Liver (tissue), 9 donors: ENCODE measurements around the gene SLC12A6. TPM values are rescaled to one million over a fixed set of nuclear protein-coding genes. Genes with fewer than 3 reads are reported as not detected.

ENCODE experiments used
- DNase-seq: peaks from one replicate; pipeline ENCODE4 v3.0.0-alpha.2; 2017; ENCODE audit warnings: low spot score
- H3K27ac ChIP-seq, 2 donors: one replicate each; pipeline ENCODE4 v1.7.0; 2013; ENCODE audit warnings: inconsistent platforms in 2 of 2, low read length in 2 of 2, control low read depth in 1 of 2, low read depth in 1 of 2, mild to moderate bottlenecking in 1 of 2
- H3K27me3 ChIP-seq, 4 donors: one replicate each; pipeline versions ENCODE4 v1.6.1 to v1.7.0; 2013; ENCODE audit warnings: low read length in 3 of 4, inconsistent platforms in 1 of 4, mild to moderate bottlenecking in 1 of 4, moderate library complexity in 1 of 4; ENCODE audit not compliant: control insufficient read depth in 4 of 4, insufficient read depth in 4 of 4
- H3K36me3 ChIP-seq, 4 donors: one replicate each; pipeline versions ENCODE4 v1.6.1 to v1.7.0; 2013; ENCODE audit warnings: low read length in 3 of 4, mild to moderate bottlenecking in 3 of 4, low read depth in 1 of 4, moderate library complexity in 1 of 4; ENCODE audit not compliant: control insufficient read depth in 4 of 4, insufficient read depth in 3 of 4
- H3K4me1 ChIP-seq, 4 donors: one replicate each; pipeline versions ENCODE4 v1.6.1 to v1.7.0; 2013; ENCODE audit warnings: low read length in 3 of 4, mild to moderate bottlenecking in 3 of 4, moderate library complexity in 1 of 4; ENCODE audit not compliant: control insufficient read depth in 4 of 4, insufficient read depth in 4 of 4
- H3K4me3 ChIP-seq, 3 donors: one replicate each; pipeline versions ENCODE4 v1.6.1 to v1.7.0; 2013; ENCODE audit warnings: low read length in 3 of 3, control low read depth in 1 of 3, low read depth in 1 of 3, mild to moderate bottlenecking in 1 of 3
- H3K9ac ChIP-seq, 2 donors: one replicate each; pipeline ENCODE4 v1.7.0; 2013; ENCODE audit warnings: low read length in 2 of 2, mild to moderate bottlenecking in 2 of 2, moderate library complexity in 2 of 2, control low read depth in 1 of 2, low read depth in 1 of 2
- H3K9me3 ChIP-seq, 4 donors: one replicate each; pipeline versions ENCODE4 v1.6.1 to v1.7.0; 2013; ENCODE audit warnings: low read length in 3 of 4; ENCODE audit not compliant: control insufficient read depth in 4 of 4
- EGR1 ChIP-seq, 2 donors: IDR thresholded peaks; 2 replicates each; pipeline ENCODE4 v1.6.1; 2016 to 2018; ENCODE audit warnings: antibody characterized with exemption in 2 of 2, low read depth in 2 of 2
- FOXA1 ChIP-seq: IDR thresholded peaks from 2 replicates; pipeline ENCODE4 v1.6.1; 2016; ENCODE audit warnings: antibody characterized with exemption
- FOXA2 ChIP-seq: IDR thresholded peaks from 2 replicates; pipeline ENCODE4 v1.6.1; 2016; ENCODE audit warnings: antibody characterized with exemption
- GABPA ChIP-seq, 2 donors: IDR thresholded peaks in 1 of 2; conservative IDR thresholded peaks in 1 of 2; 2 replicates each; pipeline ENCODE4 v1.6.1; 2016; ENCODE audit warnings: antibody characterized with exemption in 2 of 2, mild to moderate bottlenecking in 1 of 2, moderate library complexity in 1 of 2
- HNF4A ChIP-seq, 2 donors: conservative IDR thresholded peaks; 2 replicates each; pipeline ENCODE4 v1.6.1; 2016; ENCODE audit warnings: antibody characterized with exemption in 2 of 2, mild to moderate bottlenecking in 2 of 2
- HNF4G ChIP-seq: IDR thresholded peaks from 2 replicates; pipeline ENCODE4 v1.6.1; 2016; ENCODE audit warnings: antibody characterized with exemption
- RXRA ChIP-seq, 2 donors: IDR thresholded peaks; 2 replicates each; pipeline ENCODE4 v1.6.1; 2017 to 2018; ENCODE audit warnings: antibody characterized with exemption in 2 of 2, mild to moderate bottlenecking in 1 of 2
- SP1 ChIP-seq: IDR thresholded peaks from 2 replicates; pipeline ENCODE4 v1.6.1; 2018; ENCODE audit warnings: antibody characterized with exemption, mild to moderate bottlenecking
- TAF1 ChIP-seq: conservative IDR thresholded peaks from 2 replicates; pipeline ENCODE4 v1.6.1; 2016; ENCODE audit warnings: antibody characterized with exemption, mild to moderate bottlenecking
- YY1 ChIP-seq: IDR thresholded peaks from 2 replicates; pipeline ENCODE4 v1.6.1; 2016; ENCODE audit warnings: antibody characterized with exemption, mild to moderate bottlenecking
- WGBS: extraction: QIAGEN DNeasy Blood & Tissue Kit; methylation state at CpG from one replicate; pipeline ENCODE4 v1.1.7; 2013; 5-methylcytosine and 5-hydroxymethylcytosine counted together
- polyA plus RNA-seq, 2 donors: library from polyadenylated mRNA; stranded (reverse) in 1 of 2; unstranded in 1 of 2; fragments of 200-250 nt in 1 of 2; fragments of >200 nt in 1 of 2; fragmentation: Nextera tagmentation in 1 of 2; extraction: Ambion mirVana in 1 of 2; gene quantifications; one replicate each; pipeline versions ENCODE4 v1.2.1 to v1.2.3, GENCODE V29; 2013 to 2015
- total RNA-seq, 2 donors: library from RNA; depleted of rRNA; stranded (reverse); fragments of >200 nt; gene quantifications; one replicate each; pipeline ENCODE4 v1.2.3, GENCODE V29; 2014
- TF ChIP-seq, protein P1 (sequence below): IDR thresholded peaks from 2 replicates; pipeline ENCODE4 v1.6.1; 2016; ENCODE audit warnings: antibody characterized with exemption
- TF ChIP-seq, protein P2 (sequence below): IDR thresholded peaks from 2 replicates; pipeline ENCODE4 v1.6.1; 2016; ENCODE audit warnings: antibody characterized with exemption
- donor health status: healthy.
- donor health status: healthy.
- donor health status: healthy.
- donor health status: healthy.
- donor health status: healthy.

Gene SLC12A6
- total and polyA plus RNA-seq, 4 donors: 1.9 to 17.8 (median 7.1) TPM

DNA sequence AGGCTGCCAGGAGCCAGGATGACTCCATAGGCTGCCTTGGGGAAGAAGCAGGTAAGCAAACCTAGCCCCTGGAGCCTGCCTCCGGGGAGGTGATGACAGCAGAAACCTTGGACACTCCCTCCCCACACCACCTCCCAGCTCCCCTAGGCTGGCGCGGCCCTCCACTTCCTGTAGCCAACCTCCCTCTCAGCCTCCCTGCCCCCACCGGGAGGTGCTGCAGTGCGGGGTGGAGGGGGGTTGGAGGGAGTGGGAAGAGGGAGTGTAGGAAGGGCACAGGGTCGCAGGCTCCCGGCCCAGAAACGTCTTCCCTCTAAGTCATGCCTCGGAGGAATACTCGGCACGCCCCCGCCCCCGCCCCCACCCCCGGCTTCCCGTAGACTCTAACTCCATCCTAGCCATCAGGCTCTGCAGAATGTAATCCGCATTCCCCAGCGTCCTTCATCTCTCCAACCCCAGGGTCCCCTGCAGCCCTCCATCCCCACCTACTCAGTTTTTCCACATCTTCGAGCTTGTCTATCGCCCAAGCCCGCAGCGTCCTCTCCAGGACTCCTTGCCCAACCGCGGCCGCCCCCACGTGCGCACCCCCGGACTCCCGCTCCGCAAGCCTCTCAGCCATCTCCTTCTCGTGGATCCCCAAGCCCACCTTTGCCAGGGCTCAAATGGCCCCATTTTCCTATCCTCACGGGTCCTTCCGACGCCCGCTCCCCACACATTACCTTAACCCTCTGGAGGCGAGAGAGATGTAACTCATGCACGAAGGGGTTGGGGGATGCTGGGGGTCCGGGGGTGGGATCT is 28.9 kb upstream of the SLC12A6 start:
- TF ChIP-seq YY1 (no peak), SP1 (no peak)
- peak; percentile 48 for DNase-seq
- H3K27ac ChIP-seq: no peak overlapping the region
- no peaks in the 10 kb centered on the region for H3K36me3 ChIP-seq
- under 1% methylated on average over 37 of the region's 37 CpGs for WGBS
- H3K27me3 ChIP-seq: no peaks in the 10 kb centered on the region
- peak overlapping the region; percentile 59 to 86 (median 66) for H3K4me3 ChIP-seq
- H3K9ac ChIP-seq: no peak overlapping the region
- H3K4me1 ChIP-seq: peaks cover 0 to 19% (median 12%) of the 10 kb centered on the region in 4 donors
- H3K9me3 ChIP-seq: no peaks in the 10 kb centered on the region

DNA sequence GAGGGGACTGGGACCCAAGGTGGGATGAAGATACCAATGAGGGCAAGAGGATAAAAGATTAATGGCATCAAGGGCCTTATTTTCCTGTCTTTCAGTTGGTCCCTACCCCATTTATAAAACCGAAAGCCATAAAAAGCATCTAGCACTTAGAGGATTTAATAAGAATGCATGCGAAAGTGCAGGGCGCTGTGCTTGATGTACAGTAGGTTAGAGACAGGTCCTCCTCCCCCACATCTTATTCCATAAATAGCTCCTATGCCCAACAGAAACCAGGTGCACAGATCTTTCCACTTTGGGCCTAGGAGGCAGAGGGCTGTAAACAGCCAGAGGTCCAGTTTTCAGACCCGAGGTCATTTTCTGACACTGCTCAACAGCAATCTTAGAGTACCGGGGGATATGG is 28.3 kb upstream of the SLC12A6 start:
- no peak for DNase-seq

DNA sequence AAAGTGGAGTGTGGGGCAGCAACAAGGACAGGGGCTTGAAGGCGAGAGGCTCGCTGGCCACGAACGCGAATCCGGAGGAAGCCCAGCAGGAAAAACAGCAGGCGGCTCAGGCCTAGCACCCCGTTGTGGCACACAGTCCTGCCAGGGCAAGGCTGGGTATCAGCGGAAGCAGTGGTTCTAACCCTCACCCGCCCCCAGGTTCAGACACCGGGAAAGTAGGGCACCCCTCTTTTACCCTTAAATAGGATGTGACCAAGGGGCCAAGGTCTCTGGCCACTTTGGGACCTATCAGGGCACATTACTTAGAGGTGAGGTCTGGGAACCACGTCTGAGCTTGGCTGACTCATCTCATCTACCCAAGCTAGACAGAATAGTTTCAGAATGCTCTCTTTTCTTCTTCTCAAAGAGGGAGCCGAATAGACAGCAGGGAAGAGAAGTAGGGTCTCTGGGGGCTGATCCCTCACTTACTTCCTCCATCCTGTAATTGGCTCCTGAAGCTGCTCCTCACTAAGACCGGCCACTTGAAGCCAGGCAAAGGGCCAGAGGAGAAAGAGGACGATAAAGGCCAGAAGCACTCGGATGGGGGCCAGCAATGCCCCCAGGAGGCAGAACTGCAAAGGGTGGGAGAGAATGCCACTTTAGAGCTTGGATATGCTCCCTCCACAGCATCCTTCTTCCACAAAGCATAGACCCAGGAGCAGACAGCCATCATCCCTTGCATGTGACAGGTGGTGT is 27.7 kb upstream of the SLC12A6 start:
- Histone ChIP-seq H3K4me3 (no peak overlapping the region), H3K27me3 (no peaks in the 10 kb centered on the region)

More for the DNA sequence above, 28.3 kb upstream of the SLC12A6 start:
- no peak overlapping the region for H3K9ac ChIP-seq
- peak overlapping the region in 1 of 3 donors; percentile 86 for H3K4me3 ChIP-seq
- peaks cover 0 to 19% (median 12%) of the 10 kb centered on the region in 4 donors for H3K4me1 ChIP-seq
- no peaks in the 10 kb centered on the region for H3K36me3 ChIP-seq
- no peaks in the 10 kb centered on the region for H3K27me3 ChIP-seq
- no peak for TF ChIP-seq HNF4A (conservative IDR thresholded peaks at IDR 0.05)
- TF ChIP-seq, protein P1, sequence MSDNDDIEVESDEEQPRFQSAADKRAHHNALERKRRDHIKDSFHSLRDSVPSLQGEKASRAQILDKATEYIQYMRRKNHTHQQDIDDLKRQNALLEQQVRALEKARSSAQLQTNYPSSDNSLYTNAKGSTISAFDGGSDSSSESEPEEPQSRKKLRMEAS: no peak
- TF ChIP-seq RXRA (IDR thresholded peaks at IDR 0.05): no peak
- H3K9me3 ChIP-seq: no peaks in the 10 kb centered on the region
- 53% methylated on average over 5 of the region's 5 CpGs for WGBS
- no peak overlapping the region for H3K27ac ChIP-seq

More for the DNA sequence above, 27.7 kb upstream of the SLC12A6 start:
- Histone ChIP-seq H3K36me3 (no peaks in the 10 kb centered on the region), H3K9me3 (no peaks in the 10 kb centered on the region), H3K4me1 (peaks cover 0 to 19% (median 12%) of the 10 kb centered on the region in 4 donors), H3K27ac (no peak overlapping the region), H3K9ac (no peak overlapping the region)
- no peak for DNase-seq
- WGBS: 90% methylated on average over 16 of the region's 16 CpGs
- TF ChIP-seq FOXA1 (no peak), HNF4A (conservative IDR thresholded peaks at IDR 0.05) (no peak), FOXA2 (no peak), HNF4G (no peak), SP1 (no peak), GABPA (IDR thresholded peaks at IDR 0.05 in 1 of 2, conservative IDR thresholded peaks at IDR 0.05 in 1 of 2) (no peak), EGR1 (IDR thresholded peaks at IDR 0.05; ENCODE audit: low read depth in 2 of 2) (no peak), RXRA (IDR thresholded peaks at IDR 0.05) (no peak), TAF1 (no peak)
- TF ChIP-seq, protein P2, sequence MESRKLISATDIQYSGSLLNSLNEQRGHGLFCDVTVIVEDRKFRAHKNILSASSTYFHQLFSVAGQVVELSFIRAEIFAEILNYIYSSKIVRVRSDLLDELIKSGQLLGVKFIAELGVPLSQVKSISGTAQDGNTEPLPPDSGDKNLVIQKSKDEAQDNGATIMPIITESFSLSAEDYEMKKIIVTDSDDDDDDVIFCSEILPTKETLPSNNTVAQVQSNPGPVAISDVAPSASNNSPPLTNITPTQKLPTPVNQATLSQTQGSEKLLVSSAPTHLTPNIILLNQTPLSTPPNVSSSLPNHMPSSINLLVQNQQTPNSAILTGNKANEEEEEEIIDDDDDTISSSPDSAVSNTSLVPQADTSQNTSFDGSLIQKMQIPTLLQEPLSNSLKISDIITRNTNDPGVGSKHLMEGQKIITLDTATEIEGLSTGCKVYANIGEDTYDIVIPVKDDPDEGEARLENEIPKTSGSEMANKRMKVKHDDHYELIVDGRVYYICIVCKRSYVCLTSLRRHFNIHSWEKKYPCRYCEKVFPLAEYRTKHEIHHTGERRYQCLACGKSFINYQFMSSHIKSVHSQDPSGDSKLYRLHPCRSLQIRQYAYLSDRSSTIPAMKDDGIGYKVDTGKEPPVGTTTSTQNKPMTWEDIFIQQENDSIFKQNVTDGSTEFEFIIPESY: no peak
- TF ChIP-seq, protein P1: no peak
